ENCODE measurements around the gene CYP19A1. TPM values are rescaled to one million over a fixed set of nuclear protein-coding genes. Genes with fewer than 3 reads are reported as not detected.

Gene CYP19A1
- polyA plus RNA-seq, 1 donor, result 0.62 TPM

- DNase-seq, result no peak
These were observed 82.9 kb downstream of the CYP19A1 start for GRCh38 chr15:51255533-51255932.

- DNase-seq, result no peak
These were observed 85.0 kb downstream of the CYP19A1 start for GRCh38 chr15:51253366-51253765.

- DNase-seq, result no peak
These were observed 85.7 kb downstream of the CYP19A1 start for GRCh38 chr15:51252671-51253070.

DNA sequence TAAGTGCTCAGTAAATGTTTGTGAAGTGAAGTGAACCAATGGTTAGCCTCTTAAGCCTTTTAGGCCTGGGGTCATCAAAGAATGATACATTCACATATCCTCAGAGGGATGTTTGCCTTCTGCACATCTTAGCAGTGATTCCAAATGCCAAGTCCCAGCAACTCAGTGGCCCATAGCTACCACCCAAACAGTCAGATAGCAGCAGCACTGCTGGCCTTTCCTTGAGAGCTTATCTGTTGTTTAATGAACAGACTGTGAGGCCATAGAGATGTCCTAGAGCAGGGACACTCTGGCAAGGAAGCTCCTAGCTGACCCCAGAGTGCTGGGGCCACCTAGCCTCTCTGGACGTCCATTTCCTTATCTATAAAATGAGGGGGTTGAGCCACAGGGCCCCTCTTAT is 86.8 kb downstream of the CYP19A1 start:
- no peak for DNase-seq

DNA sequence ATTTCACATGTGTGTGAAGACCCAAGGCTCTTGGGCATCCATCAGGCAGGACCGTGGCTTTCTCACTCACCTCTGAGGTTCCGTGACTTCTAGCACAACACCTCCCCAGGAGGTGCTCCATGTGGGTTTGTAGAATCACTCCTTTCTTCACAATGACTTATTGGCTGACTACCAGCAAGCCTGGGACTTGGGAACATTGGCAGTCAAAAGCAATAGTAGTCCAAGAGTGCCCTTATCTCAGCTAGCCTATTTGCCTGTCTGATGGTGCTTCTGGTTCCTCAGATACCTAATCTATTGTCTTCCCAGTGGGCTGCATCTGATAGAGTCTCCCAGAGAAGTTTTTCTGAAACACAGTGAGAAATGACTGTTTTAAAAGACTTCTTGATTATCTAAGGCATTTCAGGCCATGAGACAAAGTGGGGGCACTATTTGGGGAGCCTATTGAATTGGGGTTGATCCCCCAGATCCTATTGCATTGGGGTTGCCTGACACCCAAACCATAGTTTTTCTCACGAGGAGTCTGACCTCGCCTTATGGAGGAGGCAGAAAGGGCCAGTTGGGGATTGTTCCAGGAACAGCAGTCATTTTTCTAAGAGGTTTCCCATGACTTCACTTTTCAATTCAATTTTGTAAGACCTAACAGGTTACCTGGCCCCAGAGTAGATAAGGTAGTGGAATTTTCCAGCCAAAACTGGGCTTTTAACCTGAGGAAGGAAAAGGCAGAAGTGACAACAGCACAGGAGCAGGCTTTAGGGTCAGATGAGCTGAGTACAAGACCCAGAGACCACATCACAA is 88.0 kb downstream of the CYP19A1 start:
- DNase-seq, result no peak

GRCh38 chr15:51245628-51246027 is 92.8 kb downstream of the CYP19A1 start:
- no peak for DNase-seq

DNA sequence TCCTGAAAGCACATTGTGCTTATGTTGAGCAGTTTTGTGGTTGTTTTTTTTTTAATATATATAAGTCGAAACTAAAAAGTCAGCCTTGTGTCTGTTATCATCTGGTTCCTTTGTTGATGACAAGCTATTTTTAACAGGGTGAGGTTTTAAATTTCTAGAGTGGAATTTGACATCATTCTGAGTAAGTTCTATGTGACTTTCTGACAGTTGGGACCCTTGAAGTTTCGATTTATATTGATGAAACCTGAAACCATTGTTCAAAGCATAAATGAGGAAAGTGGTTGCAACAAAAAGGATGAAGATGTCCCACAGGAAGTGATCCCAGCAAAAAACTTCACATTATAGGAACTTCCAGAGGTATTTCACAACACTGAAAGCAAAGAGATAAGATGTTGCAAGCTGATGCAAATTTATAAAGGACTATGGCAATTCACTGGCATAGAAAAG is 94.0 kb downstream of the CYP19A1 start:
- no peak for DNase-seq

DNA sequence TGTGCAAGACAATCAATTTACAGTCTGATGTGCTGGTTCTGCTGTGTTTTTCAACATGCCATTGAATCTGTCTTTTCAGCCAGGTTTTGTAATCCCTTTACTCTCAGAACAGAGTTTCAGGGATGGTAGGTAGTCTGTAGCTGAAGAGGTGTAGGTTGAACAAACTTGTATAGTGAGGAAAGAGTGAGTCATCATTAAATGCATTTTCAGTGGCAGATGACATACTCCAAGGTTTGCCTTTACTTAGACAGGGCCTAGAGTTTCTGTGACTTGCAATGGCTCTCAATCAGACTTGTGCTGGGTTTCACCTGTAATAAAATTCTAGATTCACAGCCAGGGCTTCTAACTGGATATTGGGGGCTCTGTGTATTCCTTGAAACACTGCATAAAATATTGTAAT is 94.6 kb downstream of the CYP19A1 start:
- DNase-seq, result no peak

DNA sequence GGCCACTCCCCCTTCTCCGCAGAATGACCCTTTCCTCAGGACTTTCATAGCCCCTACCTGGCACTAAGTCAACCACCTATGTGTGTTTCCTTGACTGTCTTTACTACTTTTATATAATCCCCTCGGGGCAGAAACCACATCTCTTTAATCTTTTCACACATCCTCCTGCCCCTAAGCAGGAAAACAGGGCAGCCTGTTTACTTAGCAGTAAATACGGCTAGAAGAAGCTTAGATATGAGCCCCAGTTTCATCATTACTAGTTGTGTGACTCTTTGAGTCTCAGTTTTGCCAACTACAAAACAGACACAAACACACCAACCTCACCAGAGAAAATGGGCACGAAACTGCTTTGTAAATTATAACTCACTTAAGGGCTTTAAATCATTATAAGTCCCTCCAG is 98.3 kb downstream of the CYP19A1 start:
- no peak for DNase-seq

DNA sequence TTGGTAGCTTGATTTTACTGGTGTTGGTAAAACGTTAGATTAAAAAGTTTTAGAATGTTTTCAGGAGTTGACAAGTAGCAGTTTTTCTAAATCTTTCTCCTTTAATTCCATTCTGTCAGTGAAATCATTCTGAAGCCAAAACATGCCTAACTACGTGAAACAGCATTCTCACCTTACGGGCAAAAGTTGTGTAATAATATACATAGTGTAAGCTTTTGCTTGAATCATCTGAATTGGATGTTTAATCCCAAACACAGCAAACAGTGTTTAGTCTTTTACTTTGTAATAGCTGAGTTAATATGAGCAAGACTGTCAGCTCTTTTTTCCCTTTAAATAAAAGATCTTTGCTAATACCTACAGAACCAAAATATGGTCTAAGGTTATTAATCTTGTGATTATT is 100.6 kb downstream of the CYP19A1 start:
- no peak for DNase-seq

DNA sequence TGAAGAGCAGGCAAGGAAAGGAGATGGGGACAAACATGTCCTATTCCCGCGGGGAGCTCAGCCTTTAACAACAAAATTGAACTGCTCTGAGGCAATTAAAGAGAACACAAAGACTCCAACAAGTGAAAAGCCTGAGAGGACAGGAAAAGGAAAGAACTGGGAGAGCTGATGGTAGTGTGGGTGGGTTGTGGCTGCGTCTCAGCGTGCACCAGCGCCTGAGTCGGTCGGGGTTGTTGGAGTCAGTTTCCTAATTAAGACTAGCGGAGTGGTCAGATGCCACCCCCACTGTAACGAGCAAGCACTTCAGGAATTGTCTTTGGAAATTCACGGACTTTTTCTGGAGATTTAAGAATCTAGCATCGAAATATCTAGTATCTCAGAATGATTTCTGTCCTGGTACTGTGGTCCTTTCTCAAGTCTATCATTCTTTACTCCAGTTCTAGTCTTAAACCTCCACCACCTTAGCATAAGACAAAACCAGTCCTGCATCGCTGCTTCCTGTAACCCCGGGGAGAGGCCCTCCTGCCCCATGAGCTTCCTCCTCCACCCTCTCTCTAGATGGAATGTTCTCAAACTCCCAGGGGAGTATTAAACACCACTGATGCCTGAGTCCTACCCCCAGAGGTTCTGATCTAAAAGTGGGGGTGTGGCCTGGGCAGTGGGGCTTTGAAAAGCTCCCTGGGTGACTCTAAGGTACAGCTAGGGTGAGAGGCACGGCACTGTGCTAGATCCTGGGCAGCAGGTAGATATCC is 104.0 kb downstream of the CYP19A1 start:
- DNase-seq, result no peak

DNA sequence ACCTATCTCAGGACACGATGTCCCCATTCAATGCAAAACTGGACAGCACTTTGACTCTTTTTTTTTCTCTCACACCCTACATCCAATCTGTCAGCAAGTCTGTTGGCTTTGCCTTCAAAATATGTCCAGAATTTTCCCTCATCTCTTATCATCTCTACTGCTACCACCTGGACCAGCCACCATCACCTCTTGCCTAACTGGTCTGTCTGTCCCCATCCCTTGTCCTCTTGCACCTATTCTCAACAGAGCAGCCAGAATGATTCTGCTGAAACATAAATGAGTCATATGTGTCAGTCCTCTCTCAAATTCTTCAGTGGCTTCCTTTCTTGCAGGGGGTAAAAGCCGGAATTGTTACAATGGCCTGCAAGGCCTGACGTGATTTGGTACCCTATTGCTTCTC is 105.8 kb downstream of the CYP19A1 start:
- DNase-seq, result no peak

DNA sequence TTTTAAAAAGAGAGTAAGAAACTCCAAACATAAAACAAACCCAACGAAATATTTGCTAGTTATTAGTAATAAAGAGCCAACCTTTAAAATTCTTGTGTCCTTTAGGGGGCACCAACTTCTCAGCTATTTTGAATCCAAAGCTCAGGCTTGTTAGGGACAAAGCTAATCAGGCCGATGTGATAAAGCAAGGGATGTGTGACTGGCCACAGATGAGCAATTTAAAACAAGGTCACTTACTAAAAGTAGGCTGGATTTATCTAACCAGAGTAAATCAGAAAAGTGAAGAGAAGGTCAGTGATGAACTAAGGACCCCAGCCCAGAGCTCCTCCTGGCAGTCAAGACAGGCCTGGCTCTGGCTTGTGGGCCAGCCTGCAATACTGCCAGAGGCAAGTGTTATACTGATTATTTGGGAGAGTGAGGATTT is 108.5 kb downstream of the CYP19A1 start:
- peak; percentile 48 for DNase-seq

DNA sequence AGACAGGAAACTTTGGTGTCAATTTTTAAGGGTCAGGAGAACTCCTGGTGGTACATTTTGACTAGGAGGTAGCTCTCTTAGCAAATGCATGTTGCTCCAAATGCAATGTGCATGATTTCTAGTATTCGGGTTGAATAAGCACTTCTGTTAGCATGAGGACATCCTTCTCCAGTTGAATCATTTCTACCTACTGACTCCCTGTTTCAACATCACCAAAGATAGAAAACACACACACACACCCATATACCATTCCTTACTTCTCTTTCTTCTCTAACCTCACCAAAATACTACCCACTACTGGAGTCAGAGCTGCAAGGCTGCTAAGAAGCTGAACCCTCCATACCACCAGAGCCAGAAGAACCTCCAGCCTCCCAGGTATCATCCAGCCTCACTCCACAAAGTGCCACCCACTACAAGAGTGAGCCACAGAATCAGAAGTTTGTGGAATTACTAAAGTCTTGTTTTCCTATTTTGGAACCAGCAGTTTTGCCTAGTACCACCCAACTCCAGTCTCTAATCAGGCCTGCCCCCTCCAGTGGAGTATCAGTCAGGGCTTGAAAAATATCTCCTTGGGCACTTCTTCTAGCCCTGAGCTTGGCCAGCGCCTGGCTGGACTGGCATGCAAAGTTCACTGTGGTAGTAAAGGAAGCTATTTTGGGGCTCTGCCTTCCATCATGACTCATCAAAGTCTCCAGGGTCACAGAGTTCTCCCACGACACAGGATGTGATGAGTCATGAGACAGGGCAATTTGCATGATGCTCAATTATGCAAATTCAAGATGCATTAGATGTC is 110.3 kb downstream of the CYP19A1 start:
- no peak for DNase-seq

GRCh38 chr15:51226576-51227210 is 111.7 kb downstream of the CYP19A1 start:
- DNase-seq, result no peak

DNA sequence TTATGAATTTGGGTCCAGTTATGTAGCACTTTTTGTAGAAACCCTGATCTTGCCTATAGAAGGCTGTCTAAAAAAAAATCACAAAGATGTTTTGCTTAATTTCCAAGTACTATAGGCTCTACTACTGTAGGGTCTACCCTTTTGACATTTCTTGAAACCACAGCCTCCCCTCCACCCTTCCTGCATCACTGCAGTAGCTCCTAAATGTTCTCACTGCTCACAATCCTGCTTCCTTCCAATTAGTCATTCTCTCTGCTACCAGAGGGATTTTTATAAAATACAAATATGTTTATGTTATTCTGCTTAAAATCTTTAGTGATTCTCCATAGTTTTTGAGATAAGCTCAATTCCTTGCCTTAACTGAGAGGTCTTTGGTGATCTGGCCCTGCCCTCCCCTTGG is 114.0 kb downstream of the CYP19A1 start:
- no peak for DNase-seq

- no peak for DNase-seq
These were observed 114.6 kb downstream of the CYP19A1 start for GRCh38 chr15:51223771-51224229.

DNA sequence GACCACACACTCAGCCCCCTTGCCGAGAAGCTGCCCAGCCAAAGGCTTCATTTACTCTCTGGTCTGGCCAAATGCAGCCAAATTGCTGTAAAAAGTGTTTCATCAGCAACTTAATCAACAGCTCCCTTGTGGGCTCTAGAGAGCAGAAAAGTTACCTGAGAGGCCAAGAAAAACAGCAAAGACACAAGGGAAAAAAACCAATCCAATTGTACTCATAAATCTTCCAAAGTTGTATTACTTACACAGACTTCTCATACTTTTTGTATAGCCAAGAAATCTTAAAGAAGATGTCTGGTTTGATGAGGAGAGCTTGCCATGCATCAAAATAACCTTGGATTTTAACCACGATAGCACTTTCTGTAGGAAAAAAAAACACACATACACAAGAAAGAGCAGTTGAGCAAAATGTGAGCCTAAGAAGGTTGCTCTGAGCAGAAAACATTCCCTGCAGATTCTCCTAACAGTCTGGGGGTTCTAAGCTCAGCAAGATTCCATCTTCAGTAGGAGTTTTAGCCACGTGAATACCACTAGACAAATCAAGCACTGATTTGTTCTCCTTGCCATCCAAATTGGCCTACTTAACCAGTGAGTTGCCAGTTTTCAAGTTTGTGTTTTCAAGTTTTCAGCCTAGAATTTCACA is 120.0 kb downstream of the CYP19A1 start:
- no peak for DNase-seq

- DNase-seq, result no peak
These were observed 125.5 kb downstream of the CYP19A1 start for GRCh38 chr15:51212909-51213308.

- DNase-seq, result no peak
These were observed 126.2 kb downstream of the CYP19A1 start for GRCh38 chr15:51212239-51212638.

GRCh38 chr15:51205050-51205975 is 133.1 kb downstream of the CYP19A1 start:
- no peak for DNase-seq

Data from hindlimb muscle (tissue), 1 donor.